ENCODE measurements around the gene UBA7. TPM values are rescaled to one million over a fixed set of nuclear protein-coding genes. Genes with fewer than 3 reads are reported as not detected.
A peak's percentile ranks its signal among the peaks of the same experiment; 100 is the strongest.
"Not testable (repeated sequence)": the region's sequence is repeated elsewhere in the genome, so short reads cannot be mapped to it uniquely, and the experiment has no call there.

Gene UBA7
- total RNA-seq, 4 donors from 2014 or later, result 16.2 to 62.7 (median 31.1) TPM

DNA sequence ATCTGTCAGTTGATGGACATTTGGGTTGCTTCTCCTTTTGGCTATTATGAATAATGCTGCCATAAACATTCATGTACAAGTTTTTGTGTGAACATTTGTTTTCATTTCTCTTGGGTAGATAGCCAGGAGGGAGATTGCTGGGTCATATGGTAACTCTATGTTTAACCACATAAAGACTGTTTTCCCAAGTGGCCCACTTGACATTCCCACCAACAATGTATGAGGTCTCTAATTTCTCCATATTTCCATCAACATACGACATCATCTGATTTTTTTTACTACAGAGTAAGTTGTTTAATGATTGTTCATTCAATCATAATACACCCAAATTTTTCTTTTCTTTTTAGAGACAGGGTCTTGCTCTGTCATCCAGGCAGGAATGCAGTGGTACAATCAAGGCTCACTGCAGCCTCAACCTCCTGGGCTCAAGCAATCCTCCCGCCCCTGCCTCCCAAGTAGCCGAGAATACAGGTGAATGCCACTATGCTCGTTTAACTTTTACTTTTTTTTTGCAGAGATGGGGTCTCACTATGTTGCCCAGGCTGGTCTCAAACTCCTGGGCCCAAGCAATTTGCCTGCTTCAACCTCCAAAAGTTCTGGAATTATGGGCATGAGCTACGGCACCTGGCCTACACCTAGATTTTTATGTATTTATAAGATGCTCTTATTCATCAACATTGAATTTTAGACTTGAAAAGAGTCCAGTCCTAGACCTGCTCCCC lies 34.2 kb downstream of the UBA7 start:
- 81 to 93% methylated on average over 4 to 5 of the region's 5 CpGs for WGBS, 2 donors (ENCODE audit: low coverage in 1 of 2)
- TF ChIP-seq EP300 (IDR thresholded peaks at IDR 0.05) (no peak), POLR2AphosphoS5 (IDR thresholded peaks at IDR 0.05) (no peak), POLR2A (IDR thresholded peaks at IDR 0.05) (no peak)
- TF ChIP-seq, protein P1, sequence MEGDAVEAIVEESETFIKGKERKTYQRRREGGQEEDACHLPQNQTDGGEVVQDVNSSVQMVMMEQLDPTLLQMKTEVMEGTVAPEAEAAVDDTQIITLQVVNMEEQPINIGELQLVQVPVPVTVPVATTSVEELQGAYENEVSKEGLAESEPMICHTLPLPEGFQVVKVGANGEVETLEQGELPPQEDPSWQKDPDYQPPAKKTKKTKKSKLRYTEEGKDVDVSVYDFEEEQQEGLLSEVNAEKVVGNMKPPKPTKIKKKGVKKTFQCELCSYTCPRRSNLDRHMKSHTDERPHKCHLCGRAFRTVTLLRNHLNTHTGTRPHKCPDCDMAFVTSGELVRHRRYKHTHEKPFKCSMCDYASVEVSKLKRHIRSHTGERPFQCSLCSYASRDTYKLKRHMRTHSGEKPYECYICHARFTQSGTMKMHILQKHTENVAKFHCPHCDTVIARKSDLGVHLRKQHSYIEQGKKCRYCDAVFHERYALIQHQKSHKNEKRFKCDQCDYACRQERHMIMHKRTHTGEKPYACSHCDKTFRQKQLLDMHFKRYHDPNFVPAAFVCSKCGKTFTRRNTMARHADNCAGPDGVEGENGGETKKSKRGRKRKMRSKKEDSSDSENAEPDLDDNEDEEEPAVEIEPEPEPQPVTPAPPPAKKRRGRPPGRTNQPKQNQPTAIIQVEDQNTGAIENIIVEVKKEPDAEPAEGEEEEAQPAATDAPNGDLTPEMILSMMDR (IDR thresholded peaks at IDR 0.05), result no peak
- no peak overlapping the region for H3K4me3 ChIP-seq
- H3K27me3 ChIP-seq, result no peaks in the 10 kb centered on the region
- no peak for ATAC-seq
- no peak overlapping the region for H3K27ac ChIP-seq
- no peaks in the 10 kb centered on the region for H3K9me3 ChIP-seq
- peaks cover 0 to 72% (median 18%) of the 10 kb centered on the region in 3 donors for H3K4me1 ChIP-seq
- H3K36me3 ChIP-seq, result peaks cover 0 to 58% of the 10 kb centered on the region in 2 donors

DNA sequence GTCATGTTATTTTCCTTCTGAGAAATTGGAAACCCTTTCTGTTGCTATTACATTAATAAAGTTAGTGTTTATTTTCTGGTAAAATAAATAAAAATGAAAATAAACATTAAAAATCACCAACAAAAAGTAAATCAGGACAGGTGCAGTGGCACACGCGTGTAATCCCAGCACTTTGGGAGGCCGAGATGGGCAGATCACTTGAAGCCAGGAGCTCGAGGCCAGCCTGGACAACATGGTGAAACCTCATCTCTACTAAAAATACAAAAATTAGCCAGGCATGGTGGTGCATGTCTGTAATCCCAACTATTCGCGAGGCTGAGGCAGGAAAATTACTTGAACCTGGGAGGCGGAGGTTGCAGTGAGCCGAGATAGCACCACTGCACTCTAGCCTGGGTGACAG lies 37.7 kb downstream of the UBA7 start:
- not testable (repeated sequence) for ATAC-seq, H3K4me3 ChIP-seq, H3K9me3 ChIP-seq, H3K27me3 ChIP-seq, H3K27ac ChIP-seq
- WGBS, 2 donors (ENCODE audit: low coverage in 1 of 2), result 83 to 91% methylated on average over 1 to 6 of the region's 8 CpGs
- Histone ChIP-seq H3K4me1 (peaks cover 0 to 57% (median 7%) of the 10 kb centered on the region in 3 donors), H3K36me3 (peaks cover 0 to 30% of the 10 kb centered on the region in 2 donors)

DNA sequence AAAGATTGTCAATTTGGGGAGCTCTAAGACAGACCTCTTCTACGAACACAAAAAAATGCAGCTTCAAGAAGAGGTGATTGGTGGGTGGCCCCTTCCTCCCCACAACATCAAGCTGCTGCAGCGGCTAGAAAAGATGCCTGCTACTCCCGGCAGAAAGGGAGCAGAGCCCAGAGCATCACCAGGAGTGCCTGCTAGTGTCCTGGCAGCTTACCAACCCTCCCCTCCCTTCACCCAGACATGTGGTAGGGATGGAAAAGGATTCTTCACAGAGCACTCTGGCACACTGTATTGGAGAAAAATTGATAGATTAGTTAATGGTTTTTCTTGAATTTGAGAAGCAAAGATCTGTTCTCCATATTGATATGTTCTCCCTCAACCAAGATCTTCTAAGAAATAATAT lies 38.2 kb downstream of the UBA7 start:
- Histone ChIP-seq H3K4me1 (peaks cover 0 to 57% (median 6%) of the 10 kb centered on the region in 3 donors), H3K9me3 (no peaks in the 10 kb centered on the region), H3K4me3 (no peak overlapping the region), H3K36me3 (peaks cover 0 to 27% of the 10 kb centered on the region in 2 donors), H3K27ac (peak overlapping the region in 2 of 4 donors; percentile 17 to 31), H3K27me3 (no peaks in the 10 kb centered on the region)
- ATAC-seq, result no peak
- TF ChIP-seq EP300 (IDR thresholded peaks at IDR 0.05) (no peak), POLR2A (IDR thresholded peaks at IDR 0.05) (no peak), POLR2AphosphoS5 (IDR thresholded peaks at IDR 0.05) (no peak)
- TF ChIP-seq, protein P1 (IDR thresholded peaks at IDR 0.05), result no peak
- WGBS, 2 donors (ENCODE audit: low coverage in 1 of 2), result 20 to 22% methylated on average over 1 to 3 of the region's 3 CpGs

DNA sequence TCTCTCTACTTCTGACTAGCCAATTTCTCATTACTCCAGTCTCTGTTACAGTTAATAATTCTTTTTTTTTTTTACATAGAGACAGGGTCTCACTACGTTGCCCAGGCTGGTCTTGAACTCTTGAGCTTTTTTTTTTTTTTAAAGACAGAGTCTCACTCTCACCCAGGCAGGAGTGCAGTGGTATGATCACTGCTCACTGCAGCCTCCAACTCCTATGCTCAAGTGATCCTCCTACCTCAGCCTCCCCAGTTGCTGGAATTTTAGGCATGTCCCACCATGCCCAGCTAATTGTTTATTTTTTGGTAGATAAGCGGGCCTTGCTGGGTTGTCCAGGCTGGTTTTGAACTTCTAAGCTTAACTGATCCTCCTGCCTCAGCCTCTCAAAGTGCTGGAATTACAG lies 41.0 kb downstream of the UBA7 start:
- Histone ChIP-seq H3K36me3 (peaks cover 0 to 22% of the 10 kb centered on the region in 2 donors), H3K4me3 (no peak overlapping the region), H3K9me3 (no peaks in the 10 kb centered on the region), H3K27me3 (no peaks in the 10 kb centered on the region), H3K27ac (no peak overlapping the region), H3K4me1 (peaks cover 0 to 49% (median 7%) of the 10 kb centered on the region in 3 donors)
- TF ChIP-seq, protein P1 (IDR thresholded peaks at IDR 0.05), result no peak
- TF ChIP-seq POLR2AphosphoS5 (IDR thresholded peaks at IDR 0.05), result no peak
- no peak for TF ChIP-seq EP300 (IDR thresholded peaks at IDR 0.05)
- no peak for TF ChIP-seq POLR2A (IDR thresholded peaks at IDR 0.05)
- 100% methylated on average over 1 of the region's 2 CpGs; no CpG with 5 or more reads in 1 of the 2 donors for WGBS, 2 donors (ENCODE audit: low coverage in 1 of 2)
- ATAC-seq, result no peak

DNA sequence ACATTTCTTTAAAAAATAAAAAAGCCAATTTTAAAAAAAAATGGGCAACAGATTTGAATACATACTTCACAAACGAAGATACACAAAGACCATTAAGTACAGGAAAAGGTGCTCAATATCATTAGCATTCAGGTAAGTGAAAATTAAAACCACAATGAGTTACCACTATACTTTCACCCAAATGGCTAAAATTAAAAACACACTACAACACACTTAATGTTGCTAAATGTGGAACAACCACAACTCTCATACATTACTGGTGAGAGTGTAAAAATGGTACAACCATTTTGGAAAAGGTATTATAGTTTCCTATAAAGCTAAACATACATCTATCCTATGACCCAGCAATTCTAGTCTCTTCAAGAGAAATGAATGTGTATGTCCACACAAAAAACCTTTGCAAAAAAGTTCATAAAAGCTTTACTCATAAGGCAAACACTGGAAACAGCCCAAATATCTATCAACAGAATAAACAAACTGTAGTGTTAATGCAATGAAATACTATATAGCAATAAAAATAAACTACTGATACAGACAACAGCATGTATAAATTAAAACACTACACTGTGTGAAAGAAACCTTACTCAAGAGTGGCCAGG lies 42.3 kb downstream of the UBA7 start:
- no peaks in the 10 kb centered on the region for H3K27me3 ChIP-seq
- H3K27ac ChIP-seq, result no peak overlapping the region
- TF ChIP-seq EP300 (IDR thresholded peaks at IDR 0.05) (no peak), POLR2AphosphoS5 (IDR thresholded peaks at IDR 0.05) (no peak), POLR2A (IDR thresholded peaks at IDR 0.05) (no peak)
- TF ChIP-seq, protein P1 (IDR thresholded peaks at IDR 0.05), result no peak
- WGBS, 2 donors (ENCODE audit: low coverage in 1 of 2), result 67 to 80% methylated on average over 1 of the region's 1 CpG
- no peak for ATAC-seq
- H3K4me1 ChIP-seq, result peaks cover 0 to 49% (median 7%) of the 10 kb centered on the region in 3 donors
- no peak overlapping the region for H3K4me3 ChIP-seq
- H3K9me3 ChIP-seq, result no peaks in the 10 kb centered on the region
- peaks cover 0 to 11% of the 10 kb centered on the region in 2 donors for H3K36me3 ChIP-seq
